Activated naive CD4-positive, alpha-beta T cell treated with anti-CD3 and anti-CD28 coated beads for 36 hours (primary cell): ENCODE data around the gene FRMD4A. TPM values are rescaled to one million over a fixed set of nuclear protein-coding genes. Genes with fewer than 3 reads are reported as not detected.
"Not testable (repeated sequence)": the region's sequence is repeated elsewhere in the genome, so short reads cannot be mapped to it uniquely, and the experiment has no call there.

Source experiments
- CTCF ChIA-PET: fragments of 350-600 bp; sonication (Branson Sonifier 250); formaldehyde crosslinking; loops from one replicate; lab custom pipeline; 2021; ENCODE audit warnings: antibody characterized with exemption; lab: Charles Lee
- DNase-seq: peaks from one replicate; pipeline ENCODE4 v3.0.0-alpha.2; 2020
- H3K27ac Mint-ChIP-seq: one replicate; pipeline ENCODE4 v1.8.0; 2021; ENCODE audit warnings: mild to moderate bottlenecking, mixed read lengths
- H3K27me3 Mint-ChIP-seq: one replicate; pipeline ENCODE4 v1.8.0; 2021; ENCODE audit warnings: low read depth, mixed read lengths
- H3K36me3 Mint-ChIP-seq: one replicate; pipeline ENCODE4 v1.8.0; 2021; ENCODE audit warnings: low read depth, mixed read lengths
- H3K4me1 Mint-ChIP-seq: one replicate; pipeline ENCODE4 v1.8.0; 2021; ENCODE audit warnings: low read depth, mixed read lengths
- H3K4me3 Mint-ChIP-seq: one replicate; pipeline ENCODE4 v1.8.0; 2021; ENCODE audit warnings: mild to moderate bottlenecking, moderate library complexity, mixed read lengths
- H3K9me3 Mint-ChIP-seq: one replicate; pipeline ENCODE4 v1.8.0; 2021; ENCODE audit warnings: mixed read lengths
- intact Hi-C: fragments of 100-400 bp; cut with micrococcal nuclease; formaldehyde crosslinking; loops from one replicate; pipeline ENCODE4 v1.15.1; 2023
- total RNA-seq, 2 experiments: library from RNA; stranded (reverse); gene quantifications; one replicate each; pipeline ENCODE4 v1.2.3, GENCODE V29; 2021

The FRMD4A gene
- total RNA-seq, 2 experiments from 2014 or later = 0.69 to 1.1 TPM

DNA sequence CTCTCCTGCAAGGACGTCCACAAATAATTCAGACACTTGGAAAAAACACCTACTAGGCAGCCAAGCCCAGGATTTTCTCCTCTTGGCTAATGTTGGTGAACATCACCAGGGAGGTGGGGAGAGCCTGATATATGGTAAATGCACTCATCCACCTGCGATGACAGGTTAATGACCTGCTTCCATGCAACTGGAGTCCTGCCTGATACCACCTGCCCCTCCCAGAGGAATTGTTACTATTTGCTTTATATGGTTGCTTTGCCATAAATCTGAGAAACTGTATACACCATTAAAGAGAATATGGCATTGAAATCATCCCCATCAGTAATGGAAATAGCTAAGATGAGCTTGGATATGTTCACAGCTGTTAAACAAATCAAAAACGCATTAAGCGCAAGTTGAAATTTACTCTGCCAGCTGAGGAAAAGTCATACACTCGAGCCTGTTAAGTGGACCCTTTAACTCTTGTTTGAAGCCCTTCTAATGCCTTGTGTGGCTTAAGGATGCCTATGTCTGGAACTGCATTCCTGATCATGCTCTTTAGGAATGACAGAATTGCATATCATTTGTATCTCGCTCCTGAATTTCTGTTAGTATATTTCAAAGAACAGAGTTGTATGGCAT, 535.6 kb downstream of the FRMD4A start:
- Mint-ChIP-seq H3K4me1 (peaks cover 26% of the 10 kb centered on the region), H3K4me3 (no peak overlapping the region), H3K27ac (no peak overlapping the region), H3K36me3 (no peaks in the 10 kb centered on the region), H3K9me3 (no peaks in the 10 kb centered on the region), H3K27me3 (no peaks in the 10 kb centered on the region)
- intact Hi-C loops = no loop called here
- DNase-seq = no peak
- CTCF ChIA-PET = no interaction called here

GRCh38 chr10:13792006-13792405, 538.7 kb downstream of the FRMD4A start:
- intact Hi-C loops = no loop called here
- CTCF ChIA-PET = no interaction called here
- H3K4me3 Mint-ChIP-seq = no peak overlapping the region
- no peaks in the 10 kb centered on the region for H3K9me3 Mint-ChIP-seq
- H3K4me1 Mint-ChIP-seq = peaks cover 44% of the 10 kb centered on the region
- no peak overlapping the region for H3K27ac Mint-ChIP-seq
- DNase-seq = no peak
- H3K36me3 Mint-ChIP-seq = no peaks in the 10 kb centered on the region
- H3K27me3 Mint-ChIP-seq = no peaks in the 10 kb centered on the region

DNA sequence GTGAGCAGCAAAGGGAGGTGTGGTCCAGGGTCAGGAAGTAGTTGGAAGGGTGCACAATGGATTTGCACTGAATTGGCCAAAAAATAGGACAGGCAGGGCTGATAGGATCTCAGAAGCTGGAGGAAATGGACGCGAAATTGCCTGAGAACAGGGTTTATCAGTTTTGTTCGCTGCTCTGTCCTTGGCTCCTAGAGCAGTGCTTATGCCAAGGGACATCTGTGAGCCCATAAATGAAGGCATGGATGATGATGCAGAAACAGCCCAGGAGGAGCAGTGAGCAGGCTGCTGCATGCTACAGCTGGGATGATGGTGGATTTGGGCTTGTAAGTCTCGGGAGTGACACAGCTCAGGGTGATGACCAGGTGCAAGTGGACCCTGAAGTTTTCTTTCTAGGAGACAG, 539.2 kb downstream of the FRMD4A start:
- no peak overlapping the region for H3K27ac Mint-ChIP-seq
- intact Hi-C loops = no loop called here
- no peaks in the 10 kb centered on the region for H3K36me3 Mint-ChIP-seq
- H3K27me3 Mint-ChIP-seq = no peaks in the 10 kb centered on the region
- H3K9me3 Mint-ChIP-seq = no peaks in the 10 kb centered on the region
- H3K4me3 Mint-ChIP-seq = no peak overlapping the region
- peaks cover 48% of the 10 kb centered on the region for H3K4me1 Mint-ChIP-seq
- no peak for DNase-seq
- CTCF ChIA-PET = no interaction called here

- Mint-ChIP-seq H3K9me3 (no peaks in the 10 kb centered on the region), H3K27me3 (no peaks in the 10 kb centered on the region), H3K4me1 (peaks cover 42% of the 10 kb centered on the region), H3K4me3 (no peak overlapping the region), H3K27ac (no peak overlapping the region), H3K36me3 (no peaks in the 10 kb centered on the region)
- intact Hi-C loops = no loop called here
- DNase-seq = no peak
- CTCF ChIA-PET = interaction anchor here (0.7 kb wide), 1 partner anchor 13 kb away, joined by 3 read pairs; no protein-coding TSS in a partner anchor
Measured at GRCh38 chr10:13790196-13790595, 540.5 kb downstream of the FRMD4A start.

DNA sequence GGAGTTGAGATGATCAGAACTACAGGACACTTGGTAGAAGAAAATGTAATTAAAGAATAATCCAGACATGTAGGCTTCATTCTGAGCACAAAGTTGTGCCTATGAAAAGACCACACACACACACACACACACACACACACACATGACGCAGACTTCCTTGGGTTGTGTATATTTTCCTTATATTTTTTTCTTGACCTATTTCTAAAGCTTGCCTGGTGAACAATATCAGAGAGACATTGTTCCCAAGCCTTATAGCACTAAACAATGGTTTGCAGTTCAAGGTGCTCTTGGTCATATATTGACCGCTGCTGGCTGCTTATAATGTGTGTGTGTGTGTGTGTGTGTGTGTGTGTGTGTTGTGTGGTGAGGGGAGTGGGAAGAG, 541.3 kb downstream of the FRMD4A start:
- no peak overlapping the region for H3K27ac Mint-ChIP-seq
- H3K27me3 Mint-ChIP-seq = no peaks in the 10 kb centered on the region
- CTCF ChIA-PET = interaction anchor here (0.5 to 1.3 kb wide), 4 partner anchors 24 to 411 kb away, joined by 3 read pairs; no protein-coding TSS in a partner anchor
- no peaks in the 10 kb centered on the region for H3K9me3 Mint-ChIP-seq
- H3K4me3 Mint-ChIP-seq = no peak overlapping the region
- no peak for DNase-seq
- H3K36me3 Mint-ChIP-seq = no peaks in the 10 kb centered on the region
- intact Hi-C loops = loop anchor here (5.0 kb wide), 3 partner anchors 627 to 1168 kb away; partner anchors contain the start of genes MCM10 and MEIG1
- peaks cover 35% of the 10 kb centered on the region for H3K4me1 Mint-ChIP-seq

DNA sequence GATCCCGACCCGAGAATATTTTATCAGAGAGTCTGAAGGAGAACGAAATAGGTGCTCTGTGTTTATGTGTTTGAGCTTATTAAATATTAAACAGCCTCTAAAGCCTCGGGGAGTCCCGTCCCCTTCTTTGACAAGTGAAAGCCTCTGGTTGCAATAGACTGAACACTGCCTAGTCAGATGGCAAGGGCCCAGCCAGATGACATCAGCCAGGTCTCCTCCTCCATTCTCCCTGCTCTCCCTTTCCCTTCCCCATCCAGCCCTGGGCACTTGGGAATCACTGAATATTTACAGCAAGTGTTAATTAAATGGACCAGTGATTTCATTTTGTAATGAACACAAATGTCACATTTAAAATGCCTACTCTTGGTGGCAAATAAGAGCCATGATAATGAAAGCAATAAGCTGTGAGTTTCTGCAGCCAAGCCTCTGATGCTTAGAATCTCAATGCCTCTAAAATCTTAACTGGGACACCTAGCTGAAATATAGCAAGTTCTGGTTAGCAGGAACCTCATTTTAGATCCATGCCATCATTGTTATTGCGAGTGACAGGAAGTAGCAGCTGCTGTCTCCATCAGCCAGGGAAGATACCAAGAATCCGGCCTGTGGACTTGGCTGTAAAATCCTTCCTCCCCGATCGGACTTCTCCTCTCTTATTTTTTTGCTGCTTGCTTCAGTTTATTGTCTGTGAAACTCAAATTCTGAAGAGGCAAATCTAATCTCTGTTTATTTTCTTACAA, 541.8 kb downstream of the FRMD4A start:
- Mint-ChIP-seq H3K4me3 (no peak overlapping the region), H3K27ac (peak overlapping the region; percentile 79)
- intact Hi-C loops = loop anchor here (5.0 kb wide), 3 partner anchors 627 to 1168 kb away; partner anchors contain the start of genes MCM10 and MEIG1

DNA sequence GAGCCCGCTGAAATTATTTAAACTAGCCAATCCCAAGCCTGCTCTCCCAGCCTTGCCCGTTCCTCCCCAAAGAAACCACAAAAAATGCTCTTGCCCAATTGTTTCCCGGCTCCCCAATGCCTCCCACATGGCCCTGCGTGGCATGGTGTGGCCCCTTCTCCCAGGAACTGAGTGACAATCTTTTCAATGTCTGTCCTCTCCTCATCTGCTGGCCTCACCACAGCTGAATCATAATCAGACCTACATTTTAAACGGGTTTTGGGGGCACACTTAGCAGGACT, 542.5 kb downstream of the FRMD4A start:
- Mint-ChIP-seq H3K36me3 (no peaks in the 10 kb centered on the region), H3K4me3 (no peak overlapping the region), H3K9me3 (no peaks in the 10 kb centered on the region), H3K4me1 (peaks cover 33% of the 10 kb centered on the region), H3K27ac (peak overlapping the region; percentile 79), H3K27me3 (no peaks in the 10 kb centered on the region)
- CTCF ChIA-PET = interaction anchor here (0.7 to 1.3 kb wide), 2 partner anchors 64 to 413 kb away, joined by 3 to 8 read pairs; no protein-coding TSS in a partner anchor
- DNase-seq = no peak
- intact Hi-C loops = loop anchor here (5.0 kb wide), 3 partner anchors 626 to 1169 kb away; partner anchors contain the start of genes MCM10 and MEIG1

More for the DNA sequence above, 541.8 kb downstream of the FRMD4A start:
- Mint-ChIP-seq H3K36me3 (no peaks in the 10 kb centered on the region), H3K27me3 (no peaks in the 10 kb centered on the region), H3K4me1 (peaks cover 33% of the 10 kb centered on the region), H3K9me3 (no peaks in the 10 kb centered on the region)
- CTCF ChIA-PET = interaction anchor here (0.5 to 1.3 kb wide), 5 partner anchors 24 to 412 kb away, joined by 3 to 8 read pairs (median 3); no protein-coding TSS in a partner anchor
- DNase-seq = peak; percentile 28

DNA sequence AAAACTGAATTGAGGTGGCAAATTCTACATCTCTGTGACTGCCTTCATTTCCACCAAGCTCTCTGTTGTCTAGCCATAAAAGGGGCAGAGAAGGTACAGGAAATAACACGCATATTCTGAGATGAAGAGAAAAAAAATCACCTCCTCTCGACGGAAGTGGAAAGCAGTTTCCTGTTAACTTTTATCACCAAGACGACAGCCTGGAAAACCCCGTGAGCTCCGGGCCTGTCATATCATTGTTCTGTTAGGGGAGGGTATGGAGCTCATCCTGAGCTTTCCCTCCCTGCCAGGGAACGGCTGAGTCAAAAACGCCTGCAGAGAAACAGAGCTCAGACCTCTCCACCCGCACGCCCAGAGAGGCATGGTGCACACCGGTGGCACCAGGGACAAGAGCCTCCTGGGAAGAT, 543.7 kb downstream of the FRMD4A start:
- Mint-ChIP-seq H3K27ac (peak overlapping the region; percentile 93), H3K27me3 (no peaks in the 10 kb centered on the region), H3K36me3 (no peaks in the 10 kb centered on the region), H3K4me1 (peaks cover 33% of the 10 kb centered on the region), H3K9me3 (no peaks in the 10 kb centered on the region), H3K4me3 (peak overlapping the region; percentile 45)
- DNase-seq = peak; percentile 92
- CTCF ChIA-PET = interaction anchor here (0.6 to 1.7 kb wide), 5 partner anchors 10 to 399 kb away, joined by 3 to 8 read pairs (median 6); no protein-coding TSS in a partner anchor
- intact Hi-C loops = loop anchor here (1.0 to 5.0 kb wide), 15 partner anchors 30 to 1170 kb away; partner anchors contain the start of genes CDNF, HSPA14, MCM10 and MEIG1

DNA sequence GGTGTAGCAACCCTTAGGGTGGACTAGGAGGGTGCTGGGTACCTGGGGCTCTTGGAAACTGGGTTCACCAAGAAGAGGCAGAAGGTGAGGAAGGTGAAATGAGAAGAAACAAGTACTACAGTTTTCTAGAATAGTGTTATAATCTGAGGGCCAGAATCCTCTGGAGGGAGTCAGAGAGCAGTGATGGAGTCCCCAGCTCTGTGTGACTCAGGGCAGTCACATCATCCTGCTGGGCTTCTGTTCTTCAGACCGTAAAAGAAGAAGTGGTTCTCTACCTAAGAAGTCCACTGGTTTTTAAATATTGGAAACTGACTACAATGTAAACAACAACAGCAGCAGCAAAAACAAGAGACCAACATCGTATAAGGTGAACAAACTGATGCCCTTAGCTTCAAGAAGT, 546.7 kb downstream of the FRMD4A start:
- CTCF ChIA-PET = interaction anchor here (0.6 to 2.6 kb wide), 3 partner anchors 9 to 149 kb away, joined by 3 to 12 read pairs (median 4); no protein-coding TSS in a partner anchor
- peaks cover 31% of the 10 kb centered on the region for H3K4me1 Mint-ChIP-seq

GRCh38 chr10:13779748-13780147, 551.0 kb downstream of the FRMD4A start:
- Mint-ChIP-seq H3K9me3 (no peaks in the 10 kb centered on the region), H3K4me1 (no peaks in the 10 kb centered on the region), H3K4me3 (no peak overlapping the region), H3K27ac (no peak overlapping the region), H3K36me3 (no peaks in the 10 kb centered on the region), H3K27me3 (no peaks in the 10 kb centered on the region)
- DNase-seq = no peak
- CTCF ChIA-PET = interaction anchor here (0.6 to 0.8 kb wide), 2 partner anchors 126 to 398 kb away, joined by 3 to 4 read pairs; no protein-coding TSS in a partner anchor
- intact Hi-C loops = no loop called here

More for the DNA sequence above, 546.7 kb downstream of the FRMD4A start:
- H3K36me3 Mint-ChIP-seq = no peaks in the 10 kb centered on the region
- H3K9me3 Mint-ChIP-seq = no peaks in the 10 kb centered on the region
- intact Hi-C loops = no loop called here
- no peak overlapping the region for H3K27ac Mint-ChIP-seq
- DNase-seq = no peak
- H3K27me3 Mint-ChIP-seq = no peaks in the 10 kb centered on the region
- no peak overlapping the region for H3K4me3 Mint-ChIP-seq

- H3K27ac Mint-ChIP-seq, H3K4me1 Mint-ChIP-seq, H3K9me3 Mint-ChIP-seq, DNase-seq, H3K36me3 Mint-ChIP-seq, H3K4me3 Mint-ChIP-seq, H3K27me3 Mint-ChIP-seq, CTCF ChIA-PET: not testable (repeated sequence)
- intact Hi-C loops = loop anchor here (1.0 kb wide), 4 partner anchors 118 to 406 kb away; partner anchors contain the start of gene PRPF18
Measured at GRCh38 chr10:13778693-13778960, 552.1 kb downstream of the FRMD4A start.

DNA sequence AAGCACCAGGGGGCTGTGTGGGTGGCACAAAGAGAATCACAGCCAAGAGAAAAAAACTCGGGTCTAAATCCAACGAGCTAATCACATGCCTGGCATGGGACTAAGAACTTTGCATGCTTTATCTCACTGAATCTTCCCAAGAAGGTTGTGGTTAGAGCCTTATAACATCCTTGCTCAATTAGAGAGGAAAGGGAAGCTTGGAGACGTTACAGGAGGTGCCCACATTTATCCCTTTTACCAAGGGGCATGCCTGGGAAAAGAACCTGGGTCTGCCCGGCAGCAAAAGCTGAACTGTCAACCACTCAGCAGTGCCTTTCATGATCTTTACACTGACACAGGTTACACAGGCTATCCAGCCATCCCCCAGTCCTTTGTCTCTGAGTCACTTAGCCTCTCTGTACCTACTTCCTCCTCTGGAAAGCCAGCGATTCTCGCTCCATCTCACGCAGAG, 553.8 kb downstream of the FRMD4A start:
- CTCF ChIA-PET = interaction anchor here (0.6 to 3.7 kb wide), 12 partner anchors 10 to 563 kb away, joined by 3 to 29 read pairs (median 4); no protein-coding TSS in a partner anchor
- H3K27me3 Mint-ChIP-seq = no peaks in the 10 kb centered on the region
- intact Hi-C loops = no loop called here

More for the DNA sequence above, 553.8 kb downstream of the FRMD4A start:
- Mint-ChIP-seq H3K9me3 (no peaks in the 10 kb centered on the region), H3K27ac (no peak overlapping the region), H3K36me3 (no peaks in the 10 kb centered on the region), H3K4me1 (no peaks in the 10 kb centered on the region), H3K4me3 (no peak overlapping the region)
- DNase-seq = no peak
